HG03196 (cell line): ENCODE results near the gene HOXB4.

Experiments
- ATAC-seq: cut with Tn5 transposase; IDR thresholded peaks from one replicate; pipeline ENCODE4 v1.9.1; 2021; ENCODE audit not compliant: unreplicated experiment

The HOXB4 gene

DNA sequence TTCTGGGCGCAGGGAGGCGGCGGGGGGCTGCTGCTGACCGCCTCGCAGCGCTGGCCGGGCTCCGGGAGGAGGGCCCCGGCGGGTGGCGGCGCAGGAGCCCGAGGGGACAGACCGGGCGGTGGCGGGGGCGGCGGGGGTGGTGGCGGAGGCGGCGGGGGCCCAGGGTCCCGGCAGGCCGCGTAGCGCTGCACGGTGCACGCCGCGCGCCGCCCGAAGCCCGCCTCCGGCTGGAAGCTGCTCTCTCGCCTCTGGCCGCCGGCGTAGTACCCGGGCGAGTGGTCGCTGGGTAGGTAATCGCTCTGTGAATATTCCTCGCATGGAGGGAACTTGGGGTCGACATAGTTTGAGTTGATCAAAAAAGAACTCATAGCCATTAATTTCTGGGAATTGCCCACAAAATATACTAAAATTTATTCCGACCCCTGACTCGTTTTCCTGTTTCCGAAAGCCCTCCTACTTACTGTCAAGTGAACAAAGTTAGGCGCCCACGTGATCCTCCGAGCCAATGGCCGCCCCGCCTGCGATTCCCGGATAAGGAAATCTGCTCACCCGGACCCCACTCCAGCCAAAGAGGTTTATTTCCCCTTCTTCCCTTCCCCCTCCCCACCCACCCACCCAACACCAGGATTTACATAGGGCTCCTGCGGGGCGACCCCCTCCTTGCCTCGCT lies at the start of gene HOXB4:
HOXB4 (minus strand) TSS at position 405 of the 670 bp plus-strand sequence; CDS start at position 374, 31 bp downstream.
- ATAC-seq, result peak; percentile 55

DNA sequence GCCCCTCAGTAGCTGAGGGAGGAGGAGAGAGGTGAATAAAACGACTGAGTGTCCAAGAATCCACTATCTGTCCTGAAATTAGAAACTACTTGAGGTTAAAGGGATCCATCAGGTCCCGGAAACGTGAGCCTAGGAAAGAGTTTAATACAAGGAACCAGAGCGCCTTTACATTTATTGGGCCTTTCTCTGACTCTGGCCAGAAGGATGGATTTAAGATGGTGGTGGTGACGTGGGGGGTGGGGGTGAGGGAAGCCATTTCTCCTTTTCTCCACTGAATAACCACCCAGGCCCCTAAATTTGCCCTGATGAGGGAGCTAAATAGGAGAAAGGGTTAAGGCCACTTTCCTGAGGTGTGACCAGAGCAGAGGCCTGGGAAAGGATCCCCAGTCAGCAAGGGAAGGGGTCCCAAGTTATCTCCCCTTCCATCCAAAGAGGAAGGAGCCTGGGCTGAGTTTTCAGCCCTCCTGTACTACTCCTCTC lies 49.0 kb upstream of the HOXB4 start:
- ATAC-seq, result no peak

DNA sequence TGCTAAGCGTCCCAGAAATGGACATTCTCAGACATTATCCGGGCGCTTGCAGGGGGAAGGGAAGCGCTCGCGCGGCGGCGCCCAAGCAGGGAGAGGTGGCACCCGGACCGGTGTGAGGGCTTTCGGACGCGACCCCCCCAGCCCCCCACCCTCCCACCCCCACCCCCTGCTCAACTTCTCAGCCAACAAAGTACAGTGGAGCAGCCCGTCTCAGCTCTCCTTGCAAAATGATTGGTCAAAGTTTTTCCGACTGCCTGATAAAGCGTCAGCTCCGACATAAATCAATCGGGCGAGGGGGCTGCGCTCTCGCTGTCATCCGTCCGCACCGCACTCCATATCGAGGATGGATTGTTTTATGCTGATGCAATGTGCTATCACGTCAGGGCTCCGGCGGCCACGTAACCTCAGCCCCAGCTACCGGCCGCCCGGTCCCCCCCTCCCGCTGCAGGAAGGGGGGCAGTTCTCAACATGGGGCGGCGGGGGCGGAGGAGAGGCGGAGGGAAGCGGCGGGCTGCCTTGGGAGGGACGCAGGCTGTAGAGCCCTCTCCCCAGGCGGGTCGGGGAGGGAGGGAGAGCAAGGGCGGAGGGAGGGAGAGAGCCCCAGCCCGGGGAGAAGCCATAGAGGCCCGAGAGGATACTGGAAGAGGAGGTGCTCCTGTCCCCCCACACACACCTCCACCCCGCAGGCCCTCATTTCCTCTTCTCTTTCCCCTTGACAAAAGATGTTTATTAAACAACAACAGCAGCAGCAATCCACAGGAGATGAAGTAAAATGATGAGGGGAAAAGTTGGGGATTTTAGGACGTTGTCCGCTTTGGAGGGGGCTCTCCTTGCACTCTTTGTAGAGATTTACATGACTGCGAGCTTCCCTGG lies 48.3 kb upstream of the HOXB4 start, which contains the start of gene HOXB9:
HOXB9 (minus strand) TSS at position 114 of the 873 bp plus-strand sequence; CDS start at position 25, 89 bp downstream.
- no peak for ATAC-seq

DNA sequence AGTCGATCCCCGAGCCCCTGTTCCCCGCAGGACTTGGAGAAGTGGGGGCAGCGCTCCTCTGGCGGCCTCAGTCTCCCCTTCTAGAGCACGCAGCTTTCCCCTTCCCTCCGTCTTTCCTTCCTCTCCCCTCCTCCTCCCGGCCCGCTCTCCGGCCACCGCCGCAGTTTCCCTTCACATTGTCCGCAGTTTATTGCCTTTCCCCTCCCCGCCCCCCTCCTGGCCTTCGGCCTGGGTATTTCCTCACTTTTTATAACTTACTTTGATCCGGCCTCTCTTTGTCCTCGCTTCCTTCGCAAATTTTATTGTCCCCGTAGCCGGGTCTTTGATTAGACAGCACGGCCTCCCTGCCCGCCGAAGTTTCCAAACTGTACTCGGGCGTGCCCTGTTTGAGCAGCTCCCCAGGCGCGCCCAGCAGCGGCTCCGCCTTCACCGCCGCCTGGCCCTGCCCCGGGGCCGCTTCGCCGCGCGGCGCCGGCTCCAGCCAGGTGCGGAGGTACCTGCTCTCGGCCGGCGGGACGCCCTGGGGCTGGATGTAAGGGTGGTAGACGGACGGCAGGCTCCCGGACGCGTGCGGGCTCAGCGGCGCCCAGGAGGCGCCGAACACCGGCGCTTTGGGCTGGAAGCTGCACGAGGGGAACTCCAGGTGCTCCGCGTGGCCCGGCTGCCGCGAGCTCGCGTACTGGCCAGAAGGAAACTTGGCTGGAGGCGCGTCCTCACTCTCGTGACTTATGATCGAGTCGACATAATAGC lies 47.5 kb upstream of the HOXB4 start:
- ATAC-seq, result no peak

DNA sequence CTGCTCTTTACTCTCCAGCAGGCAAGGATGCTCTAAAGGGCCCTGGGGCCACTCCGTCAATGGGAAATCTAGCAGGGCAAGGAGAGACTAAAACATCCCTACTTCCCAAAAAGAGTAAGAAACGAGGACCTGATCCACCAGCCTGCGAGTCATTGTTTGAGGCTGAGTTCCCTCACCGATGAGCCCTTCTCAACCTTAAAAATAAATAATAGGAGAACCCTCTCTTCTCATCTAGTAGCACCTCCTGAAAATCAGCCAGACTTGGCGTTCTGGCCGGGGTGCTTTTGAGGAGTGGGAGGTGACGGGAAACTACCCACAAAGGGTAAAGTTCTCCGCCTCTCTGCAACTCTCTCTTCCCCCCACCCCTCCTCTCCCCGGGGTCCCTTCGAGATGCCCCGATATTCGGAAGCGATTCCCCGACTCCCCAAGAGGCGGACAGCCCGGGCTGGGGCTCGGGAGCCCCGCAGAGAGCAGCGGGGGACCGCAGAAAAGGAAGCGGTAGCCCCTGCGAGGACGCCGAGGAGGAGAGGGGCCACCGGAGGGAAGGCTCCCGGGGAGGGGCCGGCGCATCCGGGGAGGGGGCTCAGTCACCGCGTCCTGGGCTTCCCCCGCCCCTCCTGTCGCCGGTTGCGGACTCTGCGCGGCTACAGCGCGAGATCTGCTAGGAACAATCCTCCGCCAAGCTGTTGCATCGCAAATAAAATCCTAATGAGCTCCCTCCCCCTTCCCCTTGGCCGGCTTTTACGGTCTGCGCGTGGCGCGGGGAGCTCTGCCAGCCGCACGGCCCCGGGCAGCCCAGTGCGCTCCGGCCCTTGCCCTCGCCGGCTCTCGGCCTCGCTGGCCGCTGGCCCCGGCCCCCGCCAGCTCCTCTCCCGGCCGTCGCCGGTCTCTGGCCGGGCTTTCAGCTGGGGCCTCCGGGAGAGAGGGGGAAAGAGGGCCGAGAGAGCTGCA lies 46.7 kb upstream of the HOXB4 start:
- ATAC-seq, result no peak

DNA sequence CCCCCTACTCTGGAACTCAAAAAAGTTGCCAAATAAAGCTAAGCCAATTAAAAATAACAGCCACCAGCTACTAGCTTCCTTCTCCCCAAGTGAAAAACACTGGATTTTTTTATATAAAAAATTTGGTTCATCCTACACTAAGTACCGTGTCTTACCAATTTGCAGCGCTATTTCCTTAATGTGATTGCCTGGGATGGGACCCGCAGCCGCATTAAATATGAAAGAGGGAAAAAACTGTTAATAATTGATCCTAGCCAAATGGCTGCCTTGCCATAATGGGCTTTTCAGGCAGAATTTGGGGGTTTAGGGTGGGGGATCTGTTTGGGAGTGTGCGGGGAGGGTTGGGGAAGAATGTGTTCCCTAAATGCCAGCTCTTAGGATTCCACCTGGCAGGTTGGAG lies 46.0 kb upstream of the HOXB4 start:
- no peak for ATAC-seq

DNA sequence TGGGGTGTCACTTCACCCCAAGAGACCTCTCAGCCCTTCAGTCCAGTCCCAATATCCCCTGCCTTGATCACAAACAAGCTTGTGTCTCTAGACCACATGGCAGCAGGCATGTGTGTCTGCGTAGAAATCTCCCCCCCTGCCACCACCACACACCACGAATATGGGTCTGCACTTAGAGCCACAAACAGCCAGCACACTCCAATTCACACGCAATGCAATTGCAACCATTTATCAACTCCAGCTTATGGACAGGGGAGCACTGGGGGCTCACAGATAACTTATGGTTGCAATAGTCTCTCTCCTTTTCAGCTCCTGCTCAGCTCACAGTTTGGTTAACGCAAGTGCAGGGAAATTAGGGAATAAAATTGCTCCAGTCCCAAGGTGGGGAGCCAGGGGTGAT lies 45.4 kb upstream of the HOXB4 start:
- no peak for ATAC-seq

DNA sequence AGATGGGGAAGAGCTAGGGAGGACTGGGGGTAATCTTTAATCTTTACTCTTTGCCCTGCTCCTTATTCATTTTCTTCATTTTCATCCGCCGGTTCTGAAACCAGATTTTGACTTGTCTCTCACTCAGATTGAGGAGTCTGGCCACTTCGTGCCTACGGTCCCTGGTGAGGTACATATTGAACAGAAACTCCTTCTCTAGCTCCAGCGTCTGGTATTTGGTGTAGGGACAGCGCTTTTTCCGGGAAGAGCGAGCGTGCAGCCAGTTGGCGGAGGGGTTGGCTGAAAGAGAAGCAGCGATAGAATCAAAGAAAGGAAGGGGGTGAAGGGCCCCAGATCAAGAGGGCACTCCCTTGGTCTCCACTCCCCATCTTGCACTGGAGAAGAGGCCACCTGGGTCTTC lies 44.7 kb upstream of the HOXB4 start:
- ATAC-seq, result no peak

DNA sequence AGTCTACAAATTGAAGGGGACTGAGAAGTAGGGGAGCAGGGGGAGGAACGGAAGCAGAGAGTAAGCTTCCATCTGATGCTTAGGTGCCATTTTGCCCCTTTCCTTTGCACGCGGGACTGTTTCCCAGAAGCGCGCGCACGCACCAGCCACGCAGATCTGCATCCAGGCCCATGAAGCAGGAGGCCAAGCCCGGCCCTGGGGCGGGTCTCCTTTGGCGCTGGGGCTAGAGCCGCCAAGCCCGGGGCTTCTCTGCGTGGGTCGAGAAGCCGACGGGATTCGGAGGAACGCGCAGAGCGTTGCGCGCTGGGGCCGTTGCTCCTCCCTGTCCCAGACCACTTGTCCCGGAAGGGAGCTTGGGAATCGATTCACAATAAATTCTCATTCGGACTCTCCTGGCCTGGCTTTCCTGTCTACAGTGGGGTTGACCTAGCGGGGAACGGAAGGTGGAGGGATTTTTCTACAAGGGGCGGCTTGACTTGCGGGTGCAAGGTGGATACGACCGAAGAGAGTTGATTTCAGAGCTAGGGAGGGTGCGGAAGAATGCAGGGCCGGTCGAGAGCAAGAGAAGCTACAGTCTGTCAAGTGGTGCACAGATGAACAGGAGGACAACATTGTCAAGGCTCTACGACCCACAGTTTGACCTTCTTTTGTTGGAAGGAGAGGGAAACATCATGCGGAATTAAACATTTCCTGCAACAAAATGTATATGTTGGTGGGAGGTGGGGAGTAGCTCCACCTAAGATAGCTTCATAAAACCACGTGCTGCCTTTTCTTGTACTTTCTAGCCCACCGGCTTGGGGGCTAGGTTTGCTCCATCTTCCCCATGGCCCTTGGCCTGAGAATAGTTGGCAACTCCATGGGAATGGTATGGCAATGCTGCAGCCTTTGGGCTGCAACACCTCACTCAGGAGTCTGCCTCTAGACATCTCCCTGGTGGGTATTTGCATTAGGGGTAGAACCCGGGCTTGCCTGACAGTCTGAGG lies 43.6 kb upstream of the HOXB4 start:
- no peak for ATAC-seq

DNA sequence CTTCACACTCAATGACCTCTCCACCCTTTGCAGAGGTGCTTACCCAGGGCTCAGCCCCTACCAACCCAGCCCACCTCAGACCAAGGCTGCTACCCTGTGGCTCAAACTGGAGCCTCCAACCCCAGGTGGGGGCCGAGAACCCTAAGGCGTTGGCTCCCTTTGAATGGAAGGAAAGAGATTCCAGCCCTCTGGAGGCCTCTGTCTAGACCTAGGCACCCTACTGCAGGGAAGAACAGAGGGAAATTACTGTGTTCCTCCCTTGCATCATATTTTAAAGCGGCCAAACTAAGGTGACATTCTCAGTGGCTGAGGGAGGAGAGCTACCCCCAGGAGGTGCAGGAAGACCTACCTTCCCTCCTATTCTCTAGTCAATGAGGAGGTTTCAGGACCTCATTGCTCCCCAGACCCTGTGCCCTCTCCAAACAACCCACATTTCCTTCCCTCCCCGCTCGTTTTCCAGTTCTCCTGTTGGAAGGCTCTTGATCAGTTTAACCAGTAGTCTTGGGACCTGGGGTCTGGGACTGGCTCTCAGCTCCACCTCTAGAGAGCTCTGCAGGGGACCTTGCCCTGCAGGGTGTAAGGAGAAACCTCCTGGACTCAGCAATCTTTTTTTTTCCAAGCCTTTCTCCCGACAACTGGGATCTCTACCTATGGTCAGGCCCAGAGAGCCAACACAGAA lies 42.5 kb upstream of the HOXB4 start:
- ATAC-seq, result no peak

DNA sequence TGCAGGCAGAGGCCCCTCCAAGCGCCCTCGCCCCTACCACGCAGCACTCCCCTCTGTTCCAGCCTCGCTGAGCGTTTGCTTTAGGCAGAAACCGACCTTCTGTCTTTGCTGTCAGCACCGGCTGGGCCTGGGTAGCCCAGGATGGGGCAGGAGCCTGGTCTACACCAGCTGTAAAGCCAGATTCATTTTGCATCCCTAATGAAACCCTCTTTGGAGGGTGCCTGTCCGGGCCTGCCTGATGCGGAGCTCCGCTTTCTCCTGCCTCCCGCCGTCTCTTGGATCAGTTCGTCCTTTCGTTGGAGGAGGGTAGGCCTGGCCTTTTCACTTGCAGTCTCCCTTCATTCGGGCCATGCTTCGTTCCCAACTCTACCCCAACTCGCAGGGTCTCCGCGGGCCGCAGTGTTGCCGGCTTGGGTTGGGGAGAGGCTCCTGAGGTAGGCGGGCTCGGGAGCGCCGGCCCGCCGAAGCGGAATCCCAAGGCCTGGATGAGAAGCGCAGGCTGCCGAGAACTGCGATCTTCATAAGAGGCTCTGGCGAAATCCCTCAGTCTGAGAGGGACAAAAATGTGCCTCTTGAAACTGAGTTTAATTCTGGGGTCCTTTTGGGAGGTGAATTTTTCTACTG lies 41.8 kb upstream of the HOXB4 start:
- ATAC-seq, result no peak

DNA sequence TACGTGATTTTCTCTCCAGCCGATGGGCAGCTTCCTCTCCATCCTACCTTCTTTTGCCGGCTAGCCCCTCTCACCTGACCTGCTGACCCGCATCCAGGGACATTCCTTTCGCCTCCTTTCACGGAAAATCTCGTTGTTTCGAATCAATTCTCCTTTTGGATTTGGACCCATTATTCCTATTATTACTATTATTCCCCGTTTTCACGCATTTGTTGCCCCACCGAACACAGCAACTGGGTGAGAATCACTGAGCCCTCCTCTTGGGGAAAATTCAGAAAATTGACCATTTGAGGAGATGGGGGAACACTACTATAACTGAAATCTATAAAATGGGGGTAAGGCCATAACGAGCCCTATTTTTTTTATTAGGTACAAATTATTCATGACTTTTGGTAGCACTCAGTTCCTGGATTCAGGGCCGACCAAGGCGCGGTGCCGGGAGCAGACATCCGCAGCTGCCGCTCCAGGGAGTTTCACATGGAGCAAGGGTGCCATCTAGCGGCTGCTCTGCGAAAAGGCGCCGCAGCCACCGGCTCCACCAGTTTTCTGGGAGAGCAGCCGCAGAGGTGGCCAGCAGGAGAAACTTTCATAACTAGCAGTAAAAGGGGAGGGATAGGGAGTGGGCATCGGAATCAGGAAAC lies 40.2 kb upstream of the HOXB4 start:
- ATAC-seq, result no peak

DNA sequence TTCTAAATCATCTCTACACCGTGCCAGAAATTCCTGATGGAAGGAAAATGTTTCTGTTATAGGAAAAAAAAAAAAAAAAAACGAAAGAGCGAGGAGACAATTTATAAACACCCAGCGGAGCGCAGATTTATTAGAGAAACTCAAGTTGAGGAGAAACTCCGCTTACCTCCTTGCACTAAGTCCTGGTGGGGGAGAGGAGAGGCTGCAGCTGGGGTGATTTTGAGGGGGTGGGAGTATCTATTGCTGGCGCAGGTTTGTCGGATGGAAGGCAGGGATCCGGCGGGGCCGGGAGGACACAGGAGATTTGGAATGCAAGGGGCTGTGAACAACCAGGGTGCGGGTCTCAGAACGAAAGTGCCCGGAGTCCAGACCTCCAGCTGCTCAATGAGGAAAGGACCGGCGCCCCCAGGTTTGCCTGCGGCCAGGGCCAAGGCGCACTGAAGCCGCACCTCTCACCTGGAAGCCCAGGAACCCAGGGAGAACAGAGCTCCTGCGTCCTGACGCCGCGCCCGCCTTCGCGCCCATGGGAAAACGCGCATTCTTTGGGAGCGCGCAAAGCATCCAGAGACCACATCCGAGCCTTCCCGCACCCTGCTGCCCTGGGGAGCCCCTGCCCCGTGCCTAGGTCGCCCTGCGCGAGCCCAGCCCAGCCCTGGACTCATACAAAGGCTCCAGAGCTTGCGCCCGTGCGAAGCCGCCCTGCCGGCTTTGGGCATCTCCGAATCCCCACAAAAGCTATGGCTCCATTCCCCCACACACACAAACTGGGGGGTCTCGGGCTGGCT lies 39.5 kb upstream of the HOXB4 start:
- no peak for ATAC-seq

DNA sequence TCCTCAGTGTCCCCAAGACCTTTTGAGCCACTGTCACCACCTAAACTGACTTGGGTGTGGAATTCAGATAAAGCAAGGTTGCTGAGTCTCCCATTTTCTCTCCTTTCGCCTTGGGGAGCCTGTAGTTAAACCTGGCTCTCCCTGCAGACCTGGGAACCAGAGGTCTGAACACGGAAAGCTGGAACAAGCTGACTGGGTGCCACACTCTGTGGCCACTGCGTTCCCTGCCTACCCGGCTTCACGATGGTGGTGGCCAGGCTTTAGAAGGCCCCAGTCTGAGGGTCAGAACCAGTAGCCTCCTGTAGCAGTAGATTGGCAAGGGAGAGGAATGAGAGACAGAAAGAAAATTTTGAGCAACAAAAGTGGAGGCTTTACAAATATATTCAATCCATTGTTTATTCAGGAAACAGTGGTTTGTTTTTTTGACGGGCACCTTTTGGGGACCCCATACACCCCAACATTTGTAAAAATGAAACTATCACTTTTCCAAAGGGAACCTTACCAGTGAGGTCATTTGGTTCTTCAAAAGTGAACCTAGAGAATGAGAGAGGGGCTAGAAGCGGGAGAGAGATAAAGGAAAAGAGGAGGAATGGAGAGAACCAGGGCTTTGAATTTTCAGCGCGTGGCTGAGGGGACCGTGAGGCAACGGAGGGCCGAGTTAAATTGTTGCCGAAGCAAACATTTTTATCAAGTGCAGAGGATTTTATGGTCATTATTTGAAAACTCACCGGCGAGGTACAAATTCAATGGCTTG lies 38.7 kb upstream of the HOXB4 start:
- no peak for ATAC-seq

DNA sequence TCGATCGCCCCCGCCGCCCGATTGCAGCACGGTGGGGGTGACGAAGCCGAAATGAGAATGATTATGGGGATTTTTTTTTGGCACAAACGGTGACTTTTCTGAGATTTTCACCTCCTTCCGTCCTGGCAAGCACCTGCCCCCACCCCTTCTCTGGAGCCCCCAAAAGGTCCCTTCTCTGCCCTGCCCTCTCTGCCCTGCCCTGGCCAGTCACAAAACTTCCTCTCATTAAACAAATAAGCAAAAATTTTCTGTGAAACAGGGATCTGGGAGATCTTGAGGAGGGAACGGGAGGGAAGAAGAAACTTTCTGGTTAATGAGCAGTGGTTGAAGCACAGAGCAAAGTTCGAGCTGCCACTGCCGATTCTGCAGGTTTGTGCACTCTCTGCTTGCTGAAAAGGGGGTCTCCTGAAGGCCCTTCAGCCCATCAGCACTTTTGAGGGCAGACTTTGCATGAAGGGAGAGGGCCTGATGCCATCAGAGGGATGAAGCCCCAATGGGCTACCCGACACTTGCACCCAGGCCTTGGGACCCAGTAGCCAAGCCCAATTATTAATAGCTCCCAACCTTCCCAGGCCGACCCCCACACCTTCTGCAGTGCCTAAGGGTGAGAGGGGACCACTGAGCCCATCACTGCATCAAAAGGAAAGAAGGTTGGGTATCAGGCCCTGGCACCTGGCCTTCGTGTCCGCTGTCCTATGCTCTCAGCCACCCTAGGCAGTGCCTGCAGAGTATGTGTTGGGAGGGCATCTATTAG lies 38.0 kb upstream of the HOXB4 start:
- ATAC-seq, result no peak
